Measurements from ENCODE around the gene AGMAT. TPM values are rescaled to one million over a fixed set of nuclear protein-coding genes. Genes with fewer than 3 reads are reported as not detected.
A peak's percentile ranks its signal among the peaks of the same experiment; 100 is the strongest.

Gene AGMAT
- total RNA-seq, 4 donors from 2014 or later = 0.27 to 1.7 (median 0.59) TPM

DNA sequence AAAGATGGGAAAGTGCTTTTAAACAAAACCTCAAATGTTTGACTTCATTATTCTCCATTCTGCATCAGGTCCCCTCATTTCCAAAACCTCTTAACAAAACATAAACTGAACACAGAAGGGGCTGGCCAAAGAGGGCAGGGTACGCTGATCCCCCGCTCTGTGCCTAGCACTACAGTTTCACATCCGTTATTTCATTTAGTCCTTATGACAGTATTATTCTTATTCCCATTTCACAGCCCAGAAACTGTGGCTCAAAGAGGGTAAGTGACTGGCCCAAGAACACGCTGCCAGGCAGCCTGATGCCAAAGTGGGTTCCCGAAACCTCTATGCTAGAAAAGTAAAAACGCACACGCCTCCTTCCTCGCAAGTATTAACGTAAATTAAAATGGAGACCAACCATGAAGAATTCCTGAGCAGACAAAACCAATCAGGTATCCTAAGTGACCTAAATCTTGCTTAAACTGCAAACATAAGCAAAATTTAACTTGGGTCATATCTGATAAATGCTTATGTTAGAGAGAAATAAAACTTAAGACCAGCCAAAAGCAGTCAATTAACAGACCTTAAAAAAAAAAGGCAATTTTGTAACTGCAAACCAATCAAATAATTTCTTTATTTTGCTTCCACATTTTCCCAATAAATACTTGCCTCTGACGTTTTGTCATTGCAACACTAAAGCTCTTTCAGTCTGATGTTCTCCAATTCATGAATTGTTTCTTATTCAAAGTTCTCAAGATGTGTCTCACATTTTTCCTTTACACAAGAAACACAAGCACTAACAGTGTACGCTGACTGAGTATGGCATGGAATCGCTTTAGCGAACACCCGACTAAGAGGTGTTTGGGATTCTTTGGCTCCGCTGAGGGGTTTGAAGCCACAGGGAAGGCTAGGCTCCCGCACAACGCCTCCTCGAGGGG is 61.5 kb downstream of the AGMAT start:
- WGBS, 2 donors = 45 to 56% methylated on average over 13 to 15 of the region's 18 CpGs
- H3K4me1 ChIP-seq = peaks cover 16 to 43% (median 24%) of the 10 kb centered on the region in 3 donors
- DNase-seq = no peak
- no peaks in the 10 kb centered on the region for H3K36me3 ChIP-seq
- H3K9me3 ChIP-seq = no peaks in the 10 kb centered on the region
- intact Hi-C loops (cut with DNase I) = no loop called here
- H3K27me3 ChIP-seq = no peaks in the 10 kb centered on the region
- peak overlapping the region; percentile 96 to 100 (median 97) for H3K27ac ChIP-seq
- peak overlapping the region; percentile 59 to 78 (median 73) for H3K4me3 ChIP-seq
- no peak for TF ChIP-seq POLR2A (IDR thresholded peaks at IDR 0.05)
- TF ChIP-seq, protein P1, sequence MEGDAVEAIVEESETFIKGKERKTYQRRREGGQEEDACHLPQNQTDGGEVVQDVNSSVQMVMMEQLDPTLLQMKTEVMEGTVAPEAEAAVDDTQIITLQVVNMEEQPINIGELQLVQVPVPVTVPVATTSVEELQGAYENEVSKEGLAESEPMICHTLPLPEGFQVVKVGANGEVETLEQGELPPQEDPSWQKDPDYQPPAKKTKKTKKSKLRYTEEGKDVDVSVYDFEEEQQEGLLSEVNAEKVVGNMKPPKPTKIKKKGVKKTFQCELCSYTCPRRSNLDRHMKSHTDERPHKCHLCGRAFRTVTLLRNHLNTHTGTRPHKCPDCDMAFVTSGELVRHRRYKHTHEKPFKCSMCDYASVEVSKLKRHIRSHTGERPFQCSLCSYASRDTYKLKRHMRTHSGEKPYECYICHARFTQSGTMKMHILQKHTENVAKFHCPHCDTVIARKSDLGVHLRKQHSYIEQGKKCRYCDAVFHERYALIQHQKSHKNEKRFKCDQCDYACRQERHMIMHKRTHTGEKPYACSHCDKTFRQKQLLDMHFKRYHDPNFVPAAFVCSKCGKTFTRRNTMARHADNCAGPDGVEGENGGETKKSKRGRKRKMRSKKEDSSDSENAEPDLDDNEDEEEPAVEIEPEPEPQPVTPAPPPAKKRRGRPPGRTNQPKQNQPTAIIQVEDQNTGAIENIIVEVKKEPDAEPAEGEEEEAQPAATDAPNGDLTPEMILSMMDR (IDR thresholded peaks at IDR 0.05) = no peak

DNA sequence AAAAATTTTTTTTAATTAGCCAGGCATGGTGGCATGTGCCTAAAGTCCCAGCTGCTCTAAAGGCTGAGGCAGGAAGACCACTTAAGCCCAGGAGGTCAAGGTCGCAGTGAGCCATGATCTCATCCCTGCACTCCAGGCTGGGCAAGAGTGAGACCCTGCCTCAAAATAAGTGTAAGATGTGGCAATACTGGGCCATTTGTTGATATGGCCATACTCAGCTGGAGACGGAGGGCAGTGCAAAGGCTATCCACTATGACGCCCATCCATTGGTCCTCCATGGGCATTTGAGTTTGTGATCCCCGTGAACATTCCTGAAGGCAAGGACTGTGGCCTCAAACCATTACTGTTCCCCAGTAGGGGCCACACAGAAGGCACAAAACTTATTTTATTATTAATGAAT is 62.3 kb downstream of the AGMAT start:
- intact Hi-C loops (cut with DNase I) = no loop called here
- no peak overlapping the region for H3K4me3 ChIP-seq
- H3K27me3 ChIP-seq = no peaks in the 10 kb centered on the region
- DNase-seq = no peak
- no peak overlapping the region for H3K27ac ChIP-seq
- no peak for TF ChIP-seq POLR2A (IDR thresholded peaks at IDR 0.05)
- TF ChIP-seq, protein P1 (IDR thresholded peaks at IDR 0.05) = no peak
- 80 to 95% methylated on average over 2 to 4 of the region's 4 CpGs for WGBS, 2 donors
- H3K4me1 ChIP-seq = peaks cover 17 to 39% (median 19%) of the 10 kb centered on the region in 3 donors
- H3K9me3 ChIP-seq = no peaks in the 10 kb centered on the region
- H3K36me3 ChIP-seq = peaks cover 0 to 6% (median 0%) of the 10 kb centered on the region in 3 donors

Small RNA genes lying within 50 kb of the gene (small RNA-seq; reads per million reads assigned to genes)
- gene CD24P1 (0 reads per million in 4 donors), gene RNU7-179P (0 reads per million in 4 donors), gene SCARNA21B (0 to 0.15 (median 0) reads per million in 4 donors)

Other genes starting within 250 kb of the AGMAT start
- 10 to 100 TPM; 47.5 to 79.5 (median 61.0) TPM for gene EFHD2, start 175.2 kb downstream of the AGMAT start, total RNA-seq
- gene CTRC, start 146.6 kb downstream of the AGMAT start, total RNA-seq = not detected
- gene CELA2A, start 128.3 kb downstream of the AGMAT start, total RNA-seq = not detected
- not detected for gene CELA2B, start 108.9 kb downstream of the AGMAT start, total RNA-seq
- 10 to 100 TPM in 3 of 4 donors, 1 to 10 TPM in 1; 8.8 to 22.6 (median 15.5) TPM for gene CASP9, start 60.8 kb downstream of the AGMAT start, total RNA-seq
- 10 to 100 TPM in 3 of 4 donors, 1 to 10 TPM in 1; 10.0 to 20.9 (median 14.2) TPM for gene DNAJC16, start 58.2 kb downstream of the AGMAT start, total RNA-seq
- gene DDI2, start 32.4 kb upstream of the AGMAT start, total RNA-seq = 10 to 100 TPM; 20.6 to 62.9 (median 48.3) TPM
- 10 to 100 TPM; 34.6 to 57.9 (median 42.4) TPM for gene PLEKHM2, start 99.3 kb upstream of the AGMAT start, total RNA-seq
- 1 to 10 TPM in 2 of 4 donors, under 1 TPM in 2; 0.44 to 1.1 (median 0.83) TPM for gene SLC25A34, start 151.2 kb upstream of the AGMAT start, total RNA-seq
- gene TMEM82, start 157.4 kb upstream of the AGMAT start, total RNA-seq = not detected
- 10 to 100 TPM; 28.2 to 46.0 (median 29.4) TPM for gene FBLIM1, start 173.7 kb upstream of the AGMAT start, total RNA-seq
- gene UQCRHL, start 222.6 kb upstream of the AGMAT start, total RNA-seq = 1 to 10 TPM in 1 of 4 donors, under 1 TPM in 3; 0.64 to 1.8 (median 0.78) TPM

All from esophagus squamous epithelium (tissue), 5 donors.